NCI-H128 (cell line): Measurements from ENCODE around the gene MT1HL1.
"Not testable (repeated sequence)": the region's sequence is repeated elsewhere in the genome, so short reads cannot be mapped to it uniquely, and the experiment has no call there.

ENCODE experiments used
- DNase-seq: peaks from one replicate; lab custom pipeline; 2025; ENCODE audit not compliant: unreplicated experiment; lab: John Stamatoyannopoulos, UW

MT1HL1 gene

GRCh38 chr1:236979149-236979900 is 24.9 kb downstream of the MT1HL1 start:
- DNase-seq: no peak

- DNase-seq: no peak
Measured at GRCh38 chr1:236978740-236979139, 25.5 kb downstream of the MT1HL1 start.

GRCh38 chr1:236975461-236975860 is 28.8 kb downstream of the MT1HL1 start:
- DNase-seq: no peak

GRCh38 chr1:236974025-236974424 is 30.2 kb downstream of the MT1HL1 start:
- DNase-seq: not testable (repeated sequence)

- no peak for DNase-seq
Measured at GRCh38 chr1:236966636-236967035, 37.6 kb downstream of the MT1HL1 start.

- DNase-seq: no peak
Measured at GRCh38 chr1:236963920-236964319, 40.3 kb downstream of the MT1HL1 start.

- no peak for DNase-seq
Measured at GRCh38 chr1:236959112-236959511, 45.1 kb downstream of the MT1HL1 start.

- DNase-seq: no peak
Measured at GRCh38 chr1:236957235-236957634, 47.0 kb downstream of the MT1HL1 start.
